SJCRH30 (cell line): ENCODE results near the gene ARID5B. TPM values are rescaled to one million over a fixed set of nuclear protein-coding genes. Genes with fewer than 3 reads are reported as not detected.

Source experiments
- DNase-seq, 2 experiments: peaks; one replicate each; pipeline ENCODE4 v3.0.0-alpha.2; 2015 to 2020
- H3K27ac ChIP-seq: fragments of 250-450 bp; sonication (Bioruptor Pico); 2 replicates; pipeline ENCODE4 v1.5.1; 2020; ENCODE audit warnings: mild to moderate bottlenecking, moderate library complexity
- H3K27me3 ChIP-seq: fragments of 250-450 bp; sonication (Bioruptor Pico); 2 replicates; pipeline ENCODE4 v1.5.1; 2020; ENCODE audit warnings: mild to moderate bottlenecking, moderate library complexity
- H3K36me3 ChIP-seq: fragments of 250-450 bp; sonication (Bioruptor Pico); 2 replicates; pipeline ENCODE4 v1.5.1; 2020; ENCODE audit warnings: mild to moderate bottlenecking, moderate library complexity
- H3K4me1 ChIP-seq: fragments of 250-450 bp; sonication (Bioruptor Pico); 2 replicates; pipeline ENCODE4 v1.5.1; 2020; ENCODE audit warnings: mild to moderate bottlenecking, moderate library complexity
- H3K4me3 ChIP-seq: fragments of 250-450 bp; sonication (Bioruptor Pico); 2 replicates; pipeline ENCODE4 v1.5.1; 2020; ENCODE audit warnings: mild to moderate bottlenecking, moderate library complexity
- H3K9me3 ChIP-seq: fragments of 250-450 bp; sonication (Bioruptor Pico); replicated peaks from 2 replicates; pipeline ENCODE4 v1.5.1; 2020; ENCODE audit warnings: mild to moderate bottlenecking, moderate library complexity
- total RNA-seq: library from RNA; depleted of rRNA; stranded (reverse); fragments of >200 nt; shearing (Covaris generic); gene quantifications from 2 replicates; pipeline ENCODE4 v1.2.3, GENCODE V29; 2014

ARID5B gene
- total RNA-seq, 1 experiment from 2014 or later, result 10.3 TPM

DNA sequence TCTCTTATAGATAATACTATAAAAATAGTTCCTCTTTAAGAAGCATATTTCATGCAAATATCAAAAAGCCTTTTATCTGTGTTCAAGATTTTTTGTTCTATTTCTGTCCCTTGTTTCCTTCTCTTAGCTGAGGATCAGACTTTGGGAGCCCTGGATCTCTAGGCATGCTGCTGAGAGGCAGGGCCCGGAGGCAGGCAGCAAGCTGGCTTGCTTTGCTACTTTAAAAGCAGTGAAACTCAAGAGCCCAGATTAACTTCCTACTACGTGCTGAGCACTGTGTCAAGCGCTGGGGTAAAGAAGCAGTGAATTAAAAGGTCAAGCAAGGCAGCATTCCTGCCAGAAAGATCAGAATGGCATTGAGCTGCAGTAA is 31.0 kb upstream of the ARID5B start:
- DNase-seq, result no peak
- no peaks in the 10 kb centered on the region for H3K36me3 ChIP-seq
- H3K27ac ChIP-seq, result no peak overlapping the region
- H3K4me1 ChIP-seq, result peaks cover 4% of the 10 kb centered on the region
- H3K27me3 ChIP-seq, result no peaks in the 10 kb centered on the region
- H3K4me3 ChIP-seq, result no peak overlapping the region
- no peaks in the 10 kb centered on the region for H3K9me3 ChIP-seq

DNA sequence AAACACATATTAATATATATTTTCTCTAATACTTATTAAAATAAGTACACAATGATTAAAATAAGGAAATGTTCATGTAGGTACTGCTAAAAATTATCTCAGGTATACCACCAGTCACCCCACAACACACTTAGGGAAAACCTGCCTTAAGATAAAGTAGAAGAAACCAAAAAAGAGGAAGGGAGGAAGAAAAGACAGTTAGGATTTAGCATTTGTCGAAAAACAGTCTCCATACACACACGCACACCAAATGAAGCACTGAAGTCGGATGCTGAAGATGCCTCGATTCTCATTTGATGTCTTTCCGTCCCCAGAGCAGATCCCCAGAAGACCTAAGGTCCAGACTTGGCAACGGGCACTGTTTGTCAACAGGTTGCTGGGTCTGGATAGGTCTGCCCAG is 30.0 kb upstream of the ARID5B start:
- H3K9me3 ChIP-seq, result no peaks in the 10 kb centered on the region
- no peak overlapping the region for H3K4me3 ChIP-seq
- H3K27ac ChIP-seq, result no peak overlapping the region
- H3K4me1 ChIP-seq, result peaks cover 4% of the 10 kb centered on the region
- no peak for DNase-seq
- H3K27me3 ChIP-seq, result no peaks in the 10 kb centered on the region
- H3K36me3 ChIP-seq, result no peaks in the 10 kb centered on the region

DNA sequence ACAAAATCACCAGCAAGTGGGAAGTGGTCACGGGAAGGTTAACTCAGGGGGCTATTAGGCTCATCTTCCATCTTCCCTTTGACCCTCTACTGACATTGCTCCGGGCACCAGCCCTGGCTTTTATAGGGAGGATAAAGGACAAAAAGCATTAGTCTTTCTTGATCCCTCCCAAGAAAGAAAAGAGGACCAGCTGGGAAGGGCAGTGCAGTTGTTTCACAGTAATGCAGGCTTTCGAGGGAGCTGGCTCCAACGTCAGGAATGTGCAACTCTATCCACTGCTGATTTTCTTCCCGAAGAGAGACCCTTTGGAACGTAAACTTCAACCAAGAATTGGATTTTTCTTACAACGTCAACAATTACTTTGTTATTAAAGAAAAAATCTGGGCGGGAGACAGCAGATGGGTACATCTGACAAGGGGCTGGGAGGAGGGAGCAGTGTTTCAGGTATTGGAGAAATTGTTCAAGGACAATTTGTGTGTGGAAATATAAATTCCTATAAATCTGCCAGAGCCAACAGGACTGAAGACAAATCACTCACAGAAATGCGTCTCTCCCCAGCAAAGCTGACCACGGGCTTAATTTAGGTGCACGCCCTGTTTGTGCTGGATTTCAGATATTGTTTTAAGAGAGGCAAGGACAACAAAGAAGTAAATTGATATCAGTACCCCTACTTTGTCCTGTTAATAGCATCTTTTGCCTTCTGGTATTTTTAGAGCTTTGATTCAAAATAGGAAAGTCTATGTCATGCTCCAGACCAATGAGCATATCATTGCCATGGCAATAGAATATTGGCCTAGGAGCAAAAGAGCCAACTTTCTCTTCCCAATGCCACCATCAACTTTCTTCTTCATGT is 23.4 kb upstream of the ARID5B start:
- DNase-seq, result peak; percentile 6 to 39
- H3K36me3 ChIP-seq, result no peaks in the 10 kb centered on the region
- peak overlapping the region; percentile 25 for H3K4me3 ChIP-seq
- peaks cover 5% of the 10 kb centered on the region; the same call in 1 of the 2 replicates for H3K4me1 ChIP-seq
- no peaks in the 10 kb centered on the region for H3K9me3 ChIP-seq
- H3K27me3 ChIP-seq, result no peaks in the 10 kb centered on the region
- H3K27ac ChIP-seq, result no peak overlapping the region

DNA sequence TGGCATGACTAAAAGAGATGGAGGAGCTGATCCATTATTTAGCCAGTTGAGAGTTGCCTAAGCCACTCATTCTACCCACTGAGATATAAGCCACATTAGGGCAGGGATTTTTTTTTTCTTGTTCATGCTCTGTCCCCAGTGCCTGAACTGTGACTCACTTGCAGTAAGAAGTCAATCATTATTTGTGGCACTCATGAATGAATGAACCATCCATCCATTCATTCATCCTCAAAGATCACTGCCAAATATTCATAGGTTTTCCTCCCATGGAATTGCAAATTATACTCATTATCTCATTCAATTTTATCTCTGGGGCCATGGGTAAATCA is 22.8 kb upstream of the ARID5B start:
- Histone ChIP-seq H3K27me3 (no peaks in the 10 kb centered on the region), H3K4me1 (peaks cover 5% of the 10 kb centered on the region; the same call in 1 of the 2 replicates), H3K27ac (no peak overlapping the region), H3K36me3 (no peaks in the 10 kb centered on the region), H3K9me3 (no peaks in the 10 kb centered on the region), H3K4me3 (no peak overlapping the region)
- DNase-seq, result no peak

DNA sequence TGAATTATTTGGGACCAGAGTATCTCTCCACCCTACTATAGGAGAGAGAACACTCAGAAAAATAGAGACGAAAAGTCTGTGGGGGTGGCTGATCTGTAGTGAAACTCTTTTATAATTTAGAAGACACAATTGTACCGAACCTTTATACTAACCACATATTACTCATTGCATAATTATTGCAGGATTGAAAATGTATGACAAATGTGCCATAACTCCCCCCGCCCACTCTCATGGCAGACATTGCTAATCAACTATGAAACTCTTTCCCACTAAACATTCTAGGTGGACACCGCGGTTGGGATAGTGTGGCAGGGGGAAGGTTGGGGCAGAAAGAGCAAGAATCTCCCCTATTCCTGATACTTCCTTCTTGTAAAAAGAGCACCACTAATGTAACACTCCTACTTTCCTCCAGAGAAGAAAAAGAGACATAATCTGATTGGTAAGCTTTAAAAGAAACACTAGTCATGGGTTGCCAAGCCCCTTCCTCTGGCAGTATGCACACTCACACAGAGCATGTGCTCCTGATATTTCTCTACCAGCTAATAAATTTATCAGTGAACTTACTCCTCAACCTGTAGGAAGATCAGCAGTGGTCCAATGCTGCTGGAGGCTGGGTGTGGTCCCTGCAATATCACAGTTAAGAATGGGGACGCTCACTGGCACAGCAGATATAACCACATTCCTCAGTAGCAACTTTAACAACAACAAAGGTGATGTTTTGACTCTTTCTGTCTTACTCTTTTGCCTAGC is 18.7 kb upstream of the ARID5B start:
- no peak for DNase-seq
- Histone ChIP-seq H3K4me3 (no peak overlapping the region), H3K4me1 (peaks cover under 1% of the 10 kb centered on the region; the same call in 1 of the 2 replicates), H3K36me3 (no peaks in the 10 kb centered on the region), H3K27me3 (no peaks in the 10 kb centered on the region), H3K27ac (no peak overlapping the region), H3K9me3 (no peaks in the 10 kb centered on the region)

DNA sequence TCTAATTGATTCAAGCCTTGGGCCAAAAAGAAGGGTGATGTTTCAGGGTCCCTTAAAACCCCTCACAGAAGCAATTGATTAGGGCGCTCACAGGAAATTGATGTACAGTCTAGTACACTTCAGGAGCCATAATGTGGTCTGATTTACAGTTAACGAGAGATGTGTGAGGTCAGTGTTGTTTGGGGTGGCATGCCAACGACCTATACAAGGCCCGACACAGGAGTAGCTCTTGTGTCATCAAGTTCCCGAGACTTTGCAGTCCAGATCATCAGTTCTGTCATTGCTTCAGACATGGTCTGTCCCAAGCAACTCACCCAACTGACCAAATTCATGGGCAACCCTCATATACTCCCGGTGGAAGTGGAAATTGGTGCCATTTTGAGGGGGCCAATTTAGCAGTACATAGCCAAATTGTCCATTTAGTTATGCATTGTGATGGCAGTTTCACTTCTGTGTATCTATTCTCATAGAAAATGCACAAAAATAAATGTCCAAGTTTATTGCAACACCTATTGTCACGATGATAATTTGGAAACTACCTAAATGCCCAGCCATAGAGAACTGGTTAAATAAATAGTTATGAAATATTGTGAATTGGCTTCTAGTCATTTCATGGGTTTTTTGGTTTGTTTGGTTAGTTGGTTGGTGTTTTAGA is 18.0 kb upstream of the ARID5B start:
- no peak overlapping the region for H3K4me3 ChIP-seq
- no peaks in the 10 kb centered on the region for H3K4me1 ChIP-seq
- DNase-seq, result no peak
- H3K9me3 ChIP-seq, result no peaks in the 10 kb centered on the region
- no peaks in the 10 kb centered on the region for H3K27me3 ChIP-seq
- no peaks in the 10 kb centered on the region for H3K36me3 ChIP-seq
- no peak overlapping the region for H3K27ac ChIP-seq

DNA sequence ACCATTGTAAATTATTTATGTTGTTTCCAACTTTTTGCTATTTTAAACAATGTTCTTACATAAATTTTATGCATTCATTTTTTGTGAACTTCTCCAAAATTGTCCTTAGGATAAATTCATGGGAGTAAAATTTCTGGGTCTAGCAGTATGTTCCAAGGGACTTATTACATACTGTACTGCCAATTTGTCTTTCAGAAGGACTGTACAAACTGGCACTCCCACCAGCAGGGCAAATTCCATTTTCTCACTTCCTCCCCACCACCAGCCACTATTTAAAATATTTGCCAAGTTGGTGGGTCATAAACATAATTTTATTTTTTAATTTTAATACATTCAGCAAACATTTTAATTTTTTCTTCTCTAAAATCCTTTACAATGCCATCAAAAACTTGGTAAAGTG is 13.7 kb upstream of the ARID5B start:
- Histone ChIP-seq H3K27ac (no peak overlapping the region), H3K4me3 (no peak overlapping the region), H3K9me3 (no peaks in the 10 kb centered on the region), H3K27me3 (no peaks in the 10 kb centered on the region), H3K4me1 (no peaks in the 10 kb centered on the region), H3K36me3 (no peaks in the 10 kb centered on the region)
- DNase-seq, result no peak

DNA sequence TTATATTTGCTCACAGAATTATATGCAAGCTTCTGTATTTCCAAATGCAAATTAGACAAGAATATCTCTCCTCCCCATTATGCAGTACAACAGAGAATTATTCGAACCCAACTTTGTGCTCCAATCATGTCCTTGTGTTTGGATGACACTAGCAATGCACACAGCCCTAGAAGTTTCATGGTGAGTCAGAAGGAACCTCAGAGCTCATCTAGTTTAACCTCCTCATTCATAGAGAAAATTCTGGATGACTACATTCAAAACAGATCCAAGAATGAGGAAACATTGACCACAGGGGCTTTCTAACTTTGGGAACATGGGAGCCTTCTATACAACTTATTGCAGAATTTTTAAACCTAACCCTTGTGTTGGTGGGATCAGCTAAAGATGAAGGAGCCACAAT is 12.8 kb upstream of the ARID5B start:
- Histone ChIP-seq H3K9me3 (no peaks in the 10 kb centered on the region), H3K4me1 (no peaks in the 10 kb centered on the region), H3K4me3 (no peak overlapping the region), H3K27ac (no peak overlapping the region), H3K27me3 (no peaks in the 10 kb centered on the region), H3K36me3 (no peaks in the 10 kb centered on the region)
- DNase-seq, result no peak

DNA sequence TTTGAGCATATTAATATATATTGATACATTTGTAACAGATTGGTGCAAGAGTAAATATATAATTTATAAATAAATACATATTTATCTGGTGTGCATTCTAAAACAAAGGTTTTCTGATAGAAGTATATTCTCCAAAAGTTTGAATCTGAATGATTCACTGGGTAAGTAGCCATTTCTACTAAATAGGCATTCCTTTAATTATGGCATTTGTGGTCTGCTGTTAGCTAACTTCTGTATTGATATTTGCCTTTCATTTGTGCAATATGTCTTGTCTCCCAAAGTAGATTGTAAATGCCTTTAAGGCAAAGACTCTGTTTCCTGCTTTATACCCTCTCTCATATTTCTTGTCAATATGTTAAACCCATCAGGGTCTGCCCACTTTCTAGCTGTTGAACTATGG is 11.1 kb upstream of the ARID5B start:
- no peak overlapping the region for H3K4me3 ChIP-seq
- no peak for DNase-seq
- no peaks in the 10 kb centered on the region for H3K27me3 ChIP-seq
- no peaks in the 10 kb centered on the region for H3K9me3 ChIP-seq
- H3K27ac ChIP-seq, result no peak overlapping the region
- no peaks in the 10 kb centered on the region for H3K36me3 ChIP-seq
- no peaks in the 10 kb centered on the region for H3K4me1 ChIP-seq

DNA sequence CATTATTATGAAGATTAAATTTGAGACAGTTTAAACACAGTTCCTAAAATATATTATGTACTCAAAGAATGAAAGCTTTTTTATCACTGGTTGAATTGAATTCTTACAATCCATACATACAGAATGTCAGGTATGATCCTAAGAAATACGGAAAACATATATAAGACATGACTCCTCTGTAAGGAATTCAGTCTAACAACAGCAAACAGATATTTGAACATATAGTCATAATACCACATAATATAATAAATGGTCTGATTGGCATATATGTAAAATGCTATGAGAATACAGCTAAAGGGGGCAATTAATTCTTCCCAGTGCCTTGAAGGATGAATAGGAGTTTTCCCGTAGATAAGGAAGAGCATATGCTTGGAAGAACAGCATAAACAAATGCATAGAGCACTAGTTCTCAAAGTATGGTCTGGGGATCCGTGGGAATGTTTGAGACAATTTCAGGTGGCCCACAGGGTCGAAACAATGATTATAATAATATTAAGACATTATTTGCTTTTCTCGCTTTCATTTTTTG is 10.6 kb upstream of the ARID5B start:
- Histone ChIP-seq H3K27ac (no peak overlapping the region), H3K36me3 (no peaks in the 10 kb centered on the region), H3K9me3 (no peaks in the 10 kb centered on the region), H3K27me3 (no peaks in the 10 kb centered on the region), H3K4me3 (no peak overlapping the region), H3K4me1 (no peaks in the 10 kb centered on the region)
- DNase-seq, result no peak

DNA sequence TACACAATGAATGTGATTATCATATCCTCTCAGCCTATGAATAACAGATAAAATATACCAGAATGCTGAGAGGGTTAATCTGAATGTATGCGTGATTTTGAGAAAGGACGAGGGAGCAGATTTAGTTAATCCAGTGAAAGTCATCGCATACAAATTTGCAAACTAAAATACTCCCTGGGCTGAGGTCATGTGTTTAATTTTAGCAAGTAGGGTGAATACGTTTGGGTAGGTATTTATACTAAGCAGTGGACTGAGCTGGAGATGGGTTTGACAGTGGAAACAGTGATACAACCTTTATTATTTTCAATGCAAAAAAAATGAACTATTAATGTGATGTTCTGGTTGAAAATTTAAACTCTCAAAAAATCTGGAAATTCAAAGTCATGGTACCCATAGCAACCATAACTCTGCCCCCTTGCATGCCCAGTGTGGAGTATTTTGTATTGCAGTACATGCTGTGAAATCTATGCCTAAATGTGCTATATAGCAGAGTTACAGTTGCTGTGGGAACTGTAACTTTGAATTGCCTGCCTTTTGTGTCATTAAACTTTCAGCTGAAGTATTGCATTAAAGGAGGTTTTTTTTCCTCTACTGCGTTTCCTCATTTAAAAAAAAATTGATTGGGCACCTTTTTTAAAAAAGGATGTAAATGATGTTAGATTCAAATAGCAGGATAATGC is 9.5 kb upstream of the ARID5B start:
- no peaks in the 10 kb centered on the region for H3K4me1 ChIP-seq
- no peaks in the 10 kb centered on the region for H3K36me3 ChIP-seq
- no peaks in the 10 kb centered on the region for H3K27me3 ChIP-seq
- no peaks in the 10 kb centered on the region for H3K9me3 ChIP-seq
- H3K27ac ChIP-seq, result no peak overlapping the region
- H3K4me3 ChIP-seq, result no peak overlapping the region
- no peak for DNase-seq

DNA sequence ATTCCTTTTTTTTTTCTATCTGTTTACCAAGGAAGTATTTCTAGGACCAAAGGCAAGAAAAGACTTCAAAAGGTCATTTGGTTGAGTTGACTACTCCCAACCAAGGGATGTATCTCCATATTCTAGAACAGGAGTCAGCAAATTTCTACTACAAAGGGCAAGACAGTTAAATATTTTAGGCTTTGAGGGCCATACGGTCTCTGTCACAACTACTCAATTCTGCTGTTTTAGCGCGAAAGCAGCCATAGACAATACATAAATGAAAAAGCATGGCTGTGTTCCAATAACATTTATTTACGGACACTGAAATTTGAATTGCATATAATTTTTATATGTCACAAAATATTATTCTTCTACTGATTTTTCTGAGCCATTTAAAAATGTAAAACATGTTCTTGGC is 8.5 kb upstream of the ARID5B start:
- no peaks in the 10 kb centered on the region for H3K9me3 ChIP-seq
- no peaks in the 10 kb centered on the region for H3K36me3 ChIP-seq
- H3K27ac ChIP-seq, result no peak overlapping the region

DNA sequence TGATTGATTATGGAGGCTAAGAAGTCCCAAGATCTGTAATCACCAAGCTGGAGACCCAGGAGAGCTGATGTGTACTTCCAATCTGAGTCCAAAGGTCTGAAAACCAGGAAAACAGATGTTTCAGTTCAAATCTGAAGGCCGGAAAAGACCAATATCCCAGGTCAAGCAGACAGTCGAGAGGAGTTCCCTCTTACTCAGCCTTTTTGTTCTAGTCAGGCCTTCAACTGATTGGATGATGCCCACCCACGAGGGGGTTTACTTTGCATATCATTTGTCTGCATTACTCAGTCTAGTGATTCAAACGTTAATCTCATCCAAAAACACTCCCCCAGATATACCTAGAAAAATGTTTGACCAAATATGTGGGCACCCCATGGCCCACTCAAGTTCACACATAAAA is 7.4 kb upstream of the ARID5B start:
- DNase-seq, result no peak
- Histone ChIP-seq H3K4me3 (no peak overlapping the region), H3K4me1 (peaks cover 8% of the 10 kb centered on the region; the same call in 1 of the 2 replicates), H3K36me3 (no peaks in the 10 kb centered on the region), H3K27me3 (no peaks in the 10 kb centered on the region), H3K27ac (no peak overlapping the region), H3K9me3 (no peaks in the 10 kb centered on the region)

More for the DNA sequence above, 8.5 kb upstream of the ARID5B start:
- no peak for DNase-seq
- Histone ChIP-seq H3K27me3 (no peaks in the 10 kb centered on the region), H3K4me3 (no peak overlapping the region), H3K4me1 (no peaks in the 10 kb centered on the region)

DNA sequence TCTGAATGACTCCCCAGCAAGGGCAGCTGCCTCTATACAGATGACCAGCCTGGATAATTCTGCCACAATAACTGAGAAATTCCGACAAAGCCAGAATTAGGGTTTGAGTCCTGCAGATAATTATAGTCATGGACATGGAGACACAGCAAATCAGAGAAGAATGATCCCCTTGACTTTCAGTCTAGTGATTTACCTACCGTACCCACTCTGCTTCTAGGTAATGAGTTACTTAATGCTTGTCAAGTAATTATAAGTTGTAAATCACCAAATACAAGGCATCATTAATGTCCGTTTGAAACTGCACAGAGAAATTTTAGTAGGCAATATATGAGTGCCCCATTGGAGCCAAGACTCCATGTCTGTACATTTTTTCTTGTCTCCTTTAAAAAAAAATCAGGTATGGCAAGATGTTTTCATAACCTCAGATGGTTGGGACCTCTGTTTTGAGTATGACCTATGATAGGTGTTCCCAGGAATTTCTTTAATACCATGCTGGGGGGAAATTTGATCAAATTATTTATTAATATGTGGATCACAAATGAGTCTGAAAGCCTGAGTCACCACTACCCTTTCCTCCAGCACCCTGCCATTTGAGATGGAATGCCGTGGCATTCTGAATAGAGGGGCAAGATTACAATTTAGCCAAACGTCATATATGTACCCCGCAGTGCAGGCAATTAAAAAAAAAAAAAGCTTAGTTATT is 5.5 kb upstream of the ARID5B start:
- Histone ChIP-seq H3K36me3 (no peaks in the 10 kb centered on the region), H3K4me1 (peaks cover 8% of the 10 kb centered on the region; the same call in 1 of the 2 replicates), H3K27me3 (no peaks in the 10 kb centered on the region), H3K27ac (no peak overlapping the region), H3K4me3 (no peak overlapping the region), H3K9me3 (no peaks in the 10 kb centered on the region)
- no peak for DNase-seq
